ENCODE data around the gene EEIG2.

GRCh38 chr1:108541861-108542260, 18.0 kb upstream of the EEIG2 start:
- TF ChIP-seq REST (IDR thresholded peaks at IDR 0.05; ENCODE audit: insufficient read depth in 1 of 2, low read depth in 2 of 2, low read length in 2 of 2) (no peak), TAF1 (IDR thresholded peaks at IDR 0.05; ENCODE audit: borderline replicate concordance, insufficient read depth, low read length) (no peak), POLR2AphosphoS5 (IDR thresholded peaks at IDR 0.05; ENCODE audit: low read depth, low read length) (no peak), SIN3A (IDR thresholded peaks at IDR 0.05; ENCODE audit: borderline replicate concordance, insufficient read depth, low read length) (no peak), FOXP2 (optimal IDR thresholded peaks at IDR 0.05; ENCODE audit: borderline replicate concordance, extremely low read depth, extremely low read length, insufficient read depth) (no peak)

Measured in PFSK-1 (cell line).